LNCaP clone FGC (cell line): ENCODE results near the gene SPTLC1.
"Not testable (repeated sequence)": the region's sequence is repeated elsewhere in the genome, so short reads cannot be mapped to it uniquely, and the experiment has no call there.

Experiments used
- DNase-seq: peaks from one replicate; pipeline ENCODE4 v3.0.0-alpha.2; 2011; ENCODE audit warnings: low read depth
- H3K4me3 ChIP-seq: 2 replicates; pipeline ENCODE4 v1.5.1; 2011; ENCODE audit warnings: mild to moderate bottlenecking, low read depth, low read length, control low read depth
- CTCF ChIP-seq: IDR thresholded peaks from 2 replicates; pipeline ENCODE4 v1.5.1; 2012; ENCODE audit warnings: mild to moderate bottlenecking; ENCODE audit not compliant: control insufficient read depth, insufficient read depth; ENCODE audit errors: extremely low read depth

The SPTLC1 gene

DNA sequence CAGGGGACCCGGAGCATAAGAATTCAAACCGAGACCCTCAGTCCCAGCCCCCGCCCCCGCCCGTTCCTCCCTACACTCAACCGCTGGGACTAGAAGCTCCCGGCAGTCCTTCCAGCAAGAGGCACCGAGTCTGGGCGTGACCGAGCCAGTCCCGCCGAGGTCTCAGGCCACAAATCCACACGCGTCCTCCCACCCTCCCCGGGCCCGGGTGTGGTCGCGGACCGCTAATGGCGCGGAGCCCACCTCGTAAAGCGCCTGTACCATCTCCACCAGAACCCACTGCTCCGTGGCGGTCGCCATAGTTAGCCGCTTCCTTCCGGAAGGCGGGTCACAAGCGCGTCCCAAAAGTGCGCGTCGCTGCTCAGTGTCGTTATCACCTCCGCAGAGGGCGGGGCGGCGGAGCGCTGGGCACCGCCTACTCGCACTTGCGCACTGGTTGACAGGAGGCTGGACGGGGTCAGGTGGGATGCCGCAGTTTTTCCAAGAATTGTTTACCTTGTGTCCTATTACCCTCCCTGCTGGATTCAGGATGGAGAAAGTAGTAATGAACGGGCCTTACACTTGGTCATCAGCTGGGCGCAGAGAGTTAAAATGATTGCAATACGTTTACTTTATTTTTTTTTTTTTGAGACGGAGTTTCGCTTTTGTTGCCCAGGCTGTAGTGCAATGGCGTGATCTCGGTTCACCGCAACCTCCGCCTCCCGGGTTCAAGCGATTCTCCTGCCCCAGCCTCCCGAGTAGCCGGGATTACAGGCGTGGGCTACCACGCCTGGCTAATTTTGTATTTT, at the start of gene SPTLC1:
SPTLC1 (minus strand) TSS at position 343 of the 788 bp plus-strand sequence; CDS start at position 300, 43 bp downstream.
- H3K4me3 ChIP-seq, result peak within 1 kb of the TSS; percentile 94
- DNase-seq, result peak; percentile 85
- TF ChIP-seq CTCF, result no peak

DNA sequence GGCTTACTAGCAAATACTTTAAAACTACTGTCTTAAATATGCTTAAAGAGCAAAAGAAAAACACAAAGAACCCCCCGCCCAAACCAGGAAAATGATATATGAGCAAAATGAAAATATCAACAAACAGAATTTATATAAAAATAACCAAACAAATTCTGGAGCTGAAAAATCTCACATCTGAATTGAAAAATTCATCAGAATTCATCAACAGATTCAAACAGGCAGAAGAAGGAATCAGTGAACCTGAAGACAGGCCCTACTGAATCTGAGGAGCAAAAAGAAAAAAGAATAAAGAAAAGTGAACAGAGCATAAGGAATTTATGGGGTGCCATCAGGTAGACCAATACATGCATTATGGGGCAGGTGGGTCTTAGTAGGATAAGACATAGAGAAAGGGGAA, 49.8 kb upstream of the SPTLC1 start:
- H3K4me3 ChIP-seq, result no peak overlapping the region
- no peak for DNase-seq
- no peak for TF ChIP-seq CTCF

- TF ChIP-seq CTCF, result no peak
- no peak overlapping the region for H3K4me3 ChIP-seq
- DNase-seq, result no peak
Observed at GRCh38 chr9:92164490-92164889, 49.3 kb upstream of the SPTLC1 start.

DNA sequence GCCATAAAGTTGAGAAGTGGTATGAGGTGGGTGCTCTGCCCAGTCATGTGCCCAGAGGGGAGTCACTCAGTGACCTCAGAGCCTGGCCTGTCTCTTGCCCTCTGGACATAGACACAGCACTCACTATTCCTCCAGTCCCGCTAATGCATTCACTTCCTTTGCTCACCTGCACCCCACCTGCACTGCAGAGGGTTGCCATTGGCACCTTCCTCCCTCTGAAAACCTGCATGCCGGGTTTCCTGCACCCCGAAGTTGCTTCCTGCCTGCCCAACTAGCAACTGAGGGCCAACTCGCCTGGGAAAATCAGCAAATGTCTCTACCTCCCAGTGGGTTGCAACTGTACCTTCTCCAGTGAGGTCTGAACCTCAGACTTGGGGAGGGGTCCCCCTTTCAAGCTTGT, 48.1 kb upstream of the SPTLC1 start:
- DNase-seq, result no peak
- TF ChIP-seq CTCF, result no peak
- H3K4me3 ChIP-seq, result no peak overlapping the region

DNA sequence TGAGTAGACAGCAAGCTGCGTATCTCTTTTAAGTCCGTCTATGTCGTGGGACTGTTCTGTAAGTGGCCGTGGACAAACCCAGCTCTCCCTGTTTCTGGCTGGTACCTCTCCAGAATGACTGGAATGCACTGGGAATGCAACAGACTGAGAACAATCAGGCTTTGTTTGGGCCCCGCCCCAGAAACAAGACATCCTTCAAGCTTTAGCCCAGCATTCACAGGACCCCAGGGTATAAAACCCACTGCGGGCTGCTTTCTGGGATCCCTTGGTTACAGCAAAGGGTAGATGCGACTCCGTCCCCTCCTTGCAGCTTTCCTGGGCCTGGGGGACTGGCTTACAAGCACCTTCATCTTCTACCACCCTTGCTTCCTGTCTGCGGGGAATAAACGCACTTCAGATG, 45.6 kb upstream of the SPTLC1 start:
- no peak for TF ChIP-seq CTCF
- no peak overlapping the region for H3K4me3 ChIP-seq
- no peak for DNase-seq

- no peak for TF ChIP-seq CTCF
- H3K4me3 ChIP-seq, result no peak overlapping the region
- no peak for DNase-seq
Observed at GRCh38 chr9:92159058-92159457, 43.8 kb upstream of the SPTLC1 start.

DNA sequence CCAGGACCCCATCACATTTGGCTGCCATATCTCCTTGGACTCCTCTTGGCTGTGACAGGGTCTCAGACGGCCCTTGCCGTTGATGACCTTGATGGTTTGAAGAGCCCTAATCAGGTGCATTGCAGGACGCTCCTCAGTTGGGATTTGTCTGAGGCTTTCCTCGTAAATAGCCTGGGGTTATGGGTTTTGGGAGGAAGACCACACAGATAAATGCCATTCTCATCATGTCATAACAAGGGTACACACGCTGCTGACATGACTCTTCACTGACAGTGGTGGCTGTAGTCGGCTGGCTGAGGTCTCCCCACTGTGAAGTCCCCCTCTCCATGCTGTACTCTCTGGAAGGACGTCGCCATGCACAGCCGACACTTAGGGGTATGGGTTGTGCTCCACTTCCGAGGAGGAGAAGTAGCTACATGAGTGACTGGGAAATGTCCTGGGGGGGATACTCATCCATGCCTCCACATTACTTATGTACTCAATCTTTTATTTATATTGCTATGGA, 42.9 kb upstream of the SPTLC1 start:
- no peak for DNase-seq
- no peak overlapping the region for H3K4me3 ChIP-seq
- no peak for TF ChIP-seq CTCF

DNA sequence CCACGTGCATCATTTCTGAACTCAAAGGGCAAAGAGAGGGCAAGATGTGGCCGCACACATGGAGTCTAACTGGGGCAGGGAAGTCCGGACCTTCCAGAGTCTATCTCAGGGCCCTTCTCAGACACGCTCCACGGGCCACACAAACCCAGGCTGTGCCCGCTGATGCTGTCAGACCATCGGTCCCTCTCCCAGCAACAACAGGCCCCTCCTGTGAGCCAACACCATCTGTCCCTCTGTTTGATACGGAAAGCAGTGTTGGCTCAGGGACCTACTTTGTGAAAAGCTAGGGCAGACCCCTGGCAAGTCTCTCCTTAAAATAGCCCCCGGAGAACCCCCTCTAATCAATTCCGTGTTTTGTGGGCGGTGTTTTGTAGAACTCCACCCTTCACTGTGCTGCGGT, 40.5 kb upstream of the SPTLC1 start:
- DNase-seq, H3K4me3 ChIP-seq: not testable (repeated sequence)
